ENCODE measurements around the gene MVD. TPM values are rescaled to one million over a fixed set of nuclear protein-coding genes. Genes with fewer than 3 reads are reported as not detected.

The MVD gene, protein sequence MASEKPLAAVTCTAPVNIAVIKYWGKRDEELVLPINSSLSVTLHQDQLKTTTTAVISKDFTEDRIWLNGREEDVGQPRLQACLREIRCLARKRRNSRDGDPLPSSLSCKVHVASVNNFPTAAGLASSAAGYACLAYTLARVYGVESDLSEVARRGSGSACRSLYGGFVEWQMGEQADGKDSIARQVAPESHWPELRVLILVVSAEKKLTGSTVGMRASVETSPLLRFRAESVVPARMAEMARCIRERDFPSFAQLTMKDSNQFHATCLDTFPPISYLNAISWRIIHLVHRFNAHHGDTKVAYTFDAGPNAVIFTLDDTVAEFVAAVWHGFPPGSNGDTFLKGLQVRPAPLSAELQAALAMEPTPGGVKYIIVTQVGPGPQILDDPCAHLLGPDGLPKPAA
- total RNA-seq (2022) (127 and 141 TPM in 2 replicates), Bru-seq, nascent RNA (percentile 71 among the genes with signal in this experiment), BruChase-seq, experiment 1, labeled RNA remaining after a 2-hour chase (percentile 84 among the genes with signal in this experiment), BruChase-seq, experiment 2, labeled RNA remaining after a 6-hour chase (percentile 83 among the genes with signal in this experiment)
- long read RNA-seq, transcript MVD-201 (10 exons, 1,823 nt), result major isoform, 187 of 273 reads
- long read RNA-seq, transcript MVD-204 (2 exons, 217 nt), result minor isoform, 5 of 273 reads
- long read RNA-seq, transcript MVD-209 (6 exons, 2,352 nt), result minor isoform, 5 of 273 reads
- long read RNA-seq, partial matches to known transcripts, result 26 of 273 reads
- long read RNA-seq, other reads (novel, unspliced or antisense), result 46 of 273 reads

DNA sequence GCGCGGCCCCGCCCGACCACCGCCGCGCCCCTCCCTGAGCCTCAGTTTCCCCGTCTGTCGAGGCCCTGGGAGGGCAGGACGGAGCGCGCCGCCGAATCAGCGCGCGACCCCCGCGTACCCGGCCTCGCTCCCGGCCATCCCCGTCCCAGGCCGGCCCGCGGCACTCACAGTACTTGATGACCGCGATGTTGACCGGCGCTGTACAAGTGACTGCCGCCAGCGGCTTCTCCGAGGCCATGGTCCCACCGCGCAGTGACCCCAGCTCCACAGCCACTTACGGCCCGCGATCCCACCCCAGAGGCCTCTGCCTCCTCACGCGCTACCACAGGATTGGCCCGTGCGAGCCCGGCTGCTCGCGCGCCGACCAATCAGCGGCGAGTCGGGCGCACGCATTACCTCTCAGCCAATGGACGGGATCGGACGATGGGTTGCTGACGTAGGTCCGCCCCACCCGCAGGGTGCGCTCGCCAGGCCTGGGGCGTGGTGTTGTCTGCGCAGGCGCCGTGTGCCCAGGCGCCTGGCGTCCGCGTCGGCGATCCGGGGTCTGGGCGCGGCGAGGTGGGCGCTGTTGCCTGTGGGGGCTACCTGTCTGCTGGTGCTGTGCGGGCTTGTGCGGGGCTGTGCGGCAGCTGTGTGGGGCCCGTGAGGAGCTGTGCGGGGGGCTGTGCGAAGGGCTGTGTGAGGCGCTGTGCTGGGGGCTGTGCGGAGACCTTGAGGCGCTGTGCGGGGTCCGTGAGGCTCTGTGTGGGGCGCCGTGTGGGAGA is at the start of gene MVD:
TSS of gene MVD (minus strand) at position 249 of the 764 bp plus-strand sequence. CDS start at position 238, 11 bp downstream.
- Mint-ChIP-seq H3K4me3 (ENCODE audit: unreplicated experiment) (peak within 1 kb of the TSS; percentile 94), H3K27me3 (ENCODE audit: insufficient read depth, unreplicated experiment) (no peaks in the 10 kb centered on the region), H3K4me1 (ENCODE audit: low read depth, unreplicated experiment) (peaks cover 5% of the 10 kb centered on the region), H3K9me3 (ENCODE audit: unreplicated experiment) (no peaks in the 10 kb centered on the region), H3K27ac (ENCODE audit: unreplicated experiment) (peak within 1 kb of the TSS; percentile 88), H3K36me3 (ENCODE audit: insufficient read depth, unreplicated experiment) (peaks cover 18% of the 10 kb centered on the region)
- POLR2A ChIA-PET, result interaction anchor here (0.5 to 1.0 kb wide), 4 partner anchors 14 to 1211 kb away, joined by 3 to 6 read pairs (median 5); no protein-coding TSS in a partner anchor
- no peaks in the 10 kb centered on the region for H3K9me3 ChIP-seq
- peak within 1 kb of the TSS; percentile 84 for H3K4me3 ChIP-seq (ENCODE audit: low read depth, low read length)
- H3K4me1 ChIP-seq, result peaks cover 11% of the 10 kb centered on the region
- no peaks in the 10 kb centered on the region for H3K27me3 ChIP-seq (replicated peaks; ENCODE audit: control insufficient read depth, insufficient read depth, low read length)
- CTCF ChIA-PET, result interaction anchor here (0.5 to 1.4 kb wide), 5 partner anchors 9 to 93 kb away, joined by 3 to 13 read pairs (median 4); partner anchors contain the start of gene ZC3H18
- peak; percentile 99 for DNase-seq
- BruUV-seq (replicated peaks), result no TSS peak
- TF ChIP-seq, protein P1, sequence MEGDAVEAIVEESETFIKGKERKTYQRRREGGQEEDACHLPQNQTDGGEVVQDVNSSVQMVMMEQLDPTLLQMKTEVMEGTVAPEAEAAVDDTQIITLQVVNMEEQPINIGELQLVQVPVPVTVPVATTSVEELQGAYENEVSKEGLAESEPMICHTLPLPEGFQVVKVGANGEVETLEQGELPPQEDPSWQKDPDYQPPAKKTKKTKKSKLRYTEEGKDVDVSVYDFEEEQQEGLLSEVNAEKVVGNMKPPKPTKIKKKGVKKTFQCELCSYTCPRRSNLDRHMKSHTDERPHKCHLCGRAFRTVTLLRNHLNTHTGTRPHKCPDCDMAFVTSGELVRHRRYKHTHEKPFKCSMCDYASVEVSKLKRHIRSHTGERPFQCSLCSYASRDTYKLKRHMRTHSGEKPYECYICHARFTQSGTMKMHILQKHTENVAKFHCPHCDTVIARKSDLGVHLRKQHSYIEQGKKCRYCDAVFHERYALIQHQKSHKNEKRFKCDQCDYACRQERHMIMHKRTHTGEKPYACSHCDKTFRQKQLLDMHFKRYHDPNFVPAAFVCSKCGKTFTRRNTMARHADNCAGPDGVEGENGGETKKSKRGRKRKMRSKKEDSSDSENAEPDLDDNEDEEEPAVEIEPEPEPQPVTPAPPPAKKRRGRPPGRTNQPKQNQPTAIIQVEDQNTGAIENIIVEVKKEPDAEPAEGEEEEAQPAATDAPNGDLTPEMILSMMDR (IDR thresholded peaks at IDR 0.05; ENCODE audit: insufficient read depth in 1 of 2, low read depth in 1 of 2, low read length in 1 of 2, severe bottlenecking in 1 of 2, unreplicated experiment in 1 of 2), result peak in 1 of 2 experiments; percentile 18
- intact Hi-C loops (cut with micrococcal nuclease; ENCODE audit: unreplicated experiment), result loop anchor here (1.0 to 5.0 kb wide), 3 partner anchors 12 to 44 kb away; partner anchors contain the start of genes CTU2, CYBA, RNF166 and SNAI3
- no peaks in the 10 kb centered on the region; the same call in 1 of the 2 replicates for H3K36me3 ChIP-seq (ENCODE audit: control insufficient read depth, insufficient read depth, low read length)

DNA sequence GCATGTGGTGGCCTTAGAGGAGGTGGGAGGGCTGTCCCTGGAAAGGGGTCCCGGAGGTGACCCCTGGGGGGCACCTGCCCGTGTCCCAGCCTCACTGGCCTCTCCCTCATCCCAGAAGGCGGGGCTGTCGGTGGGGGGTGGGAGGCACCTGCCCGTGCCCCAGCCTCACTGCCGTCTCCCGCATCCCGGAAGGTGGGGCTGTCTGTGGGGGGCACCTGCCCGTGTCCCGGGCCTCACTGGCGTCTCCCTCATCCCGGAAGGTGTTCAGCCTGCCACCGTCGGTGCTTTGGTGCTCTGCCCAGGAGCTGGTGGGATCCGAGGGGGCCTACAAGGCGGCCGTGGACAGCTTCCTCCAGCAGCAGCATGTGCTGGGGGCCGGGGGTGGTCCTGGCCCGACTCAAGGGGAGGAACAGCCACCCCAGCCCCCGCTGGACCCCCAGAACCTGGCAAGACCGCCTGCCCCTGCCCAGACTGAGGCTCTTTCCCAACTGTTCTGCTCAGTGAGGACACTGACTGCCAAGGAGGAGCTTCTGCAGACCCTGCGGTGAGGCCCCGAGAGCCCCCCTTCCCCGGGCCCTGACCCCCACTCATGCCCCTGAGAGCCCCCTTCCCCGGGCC is 49.6 kb upstream of the MVD start:
- DNase-seq, result no peak
- Histone ChIP-seq H3K9me3 (no peaks in the 10 kb centered on the region), H3K4me3 (ENCODE audit: low read depth, low read length) (no peak overlapping the region), H3K4me1 (no peaks in the 10 kb centered on the region), H3K36me3 (ENCODE audit: control insufficient read depth, insufficient read depth, low read length) (no peaks in the 10 kb centered on the region; the same call in 1 of the 2 replicates), H3K27me3 (replicated peaks; ENCODE audit: control insufficient read depth, insufficient read depth, low read length) (no peaks in the 10 kb centered on the region)
- Mint-ChIP-seq H3K27ac (ENCODE audit: unreplicated experiment) (no peak overlapping the region), H3K9me3 (ENCODE audit: unreplicated experiment) (no peaks in the 10 kb centered on the region), H3K36me3 (ENCODE audit: insufficient read depth, unreplicated experiment) (peaks cover 62% of the 10 kb centered on the region), H3K4me3 (ENCODE audit: unreplicated experiment) (no peak overlapping the region), H3K4me1 (ENCODE audit: low read depth, unreplicated experiment) (peaks cover 2% of the 10 kb centered on the region), H3K27me3 (ENCODE audit: insufficient read depth, unreplicated experiment) (no peaks in the 10 kb centered on the region)
- POLR2A ChIA-PET, result no interaction called here
- intact Hi-C loops (cut with micrococcal nuclease; ENCODE audit: unreplicated experiment), result no loop called here
- BruUV-seq (replicated peaks), result no TSS peak
- TF ChIP-seq, protein P1 (IDR thresholded peaks at IDR 0.05; ENCODE audit: insufficient read depth in 1 of 2, low read depth in 1 of 2, low read length in 1 of 2, severe bottlenecking in 1 of 2, unreplicated experiment in 1 of 2), result no peak
- CTCF ChIA-PET, result no interaction called here

Data from Caco-2 (cell line).